AG09319 (cell line): Measurements from ENCODE around the gene RALGPS2.
A peak's percentile ranks its signal among the peaks of the same experiment; 100 is the strongest.

Experiments used
- DNase-seq: peaks from one replicate; pipeline ENCODE4 v3.0.0-alpha.2; 2010; ENCODE audit warnings: low read depth; ENCODE audit errors: extremely low read depth
- CTCF ChIP-seq: IDR thresholded peaks from 2 replicates; pipeline ENCODE4 v1.5.1; 2011; ENCODE audit warnings: low read depth, mild to moderate bottlenecking, inconsistent platforms, low read length, moderate library complexity

The RALGPS2 gene

GRCh38 chr1:178886551-178886950, 161.5 kb downstream of the RALGPS2 start:
- TF ChIP-seq CTCF = no peak
- DNase-seq = no peak

GRCh38 chr1:178895928-178896327, 170.9 kb downstream of the RALGPS2 start:
- no peak for DNase-seq
- no peak for TF ChIP-seq CTCF

GRCh38 chr1:178898401-178898800, 173.4 kb downstream of the RALGPS2 start:
- no peak for DNase-seq

GRCh38 chr1:178899402-178899801, 174.4 kb downstream of the RALGPS2 start:
- no peak for DNase-seq
- TF ChIP-seq CTCF = no peak

More at GRCh38 chr1:178898401-178898800, 173.4 kb downstream of the RALGPS2 start:
- no peak for TF ChIP-seq CTCF

GRCh38 chr1:178901482-178902125, 176.6 kb downstream of the RALGPS2 start:
- DNase-seq = no peak
- no peak for TF ChIP-seq CTCF

GRCh38 chr1:178908358-178908757, 183.3 kb downstream of the RALGPS2 start:
- DNase-seq = peak; percentile 59

GRCh38 chr1:178910023-178910422, 185.0 kb downstream of the RALGPS2 start:
- DNase-seq = no peak
- TF ChIP-seq CTCF = no peak

More at GRCh38 chr1:178908358-178908757, 183.3 kb downstream of the RALGPS2 start:
- TF ChIP-seq CTCF = no peak
